ENCODE measurements around the gene FZR1. TPM values are rescaled to one million over a fixed set of nuclear protein-coding genes. Genes with fewer than 3 reads are reported as not detected.

The FZR1 gene
- total and polyA plus RNA-seq, 2 of the 13 experiments (the other 11 are each of a cell fraction or from before 2014, with no cell fraction given), result 29.0 to 30.8 TPM

- DNase-seq (ENCODE audit: low spot score) (no peak), ATAC-seq (no peak), FAIRE-seq (no peak)
- in situ Hi-C loops (cut with HindIII; ENCODE audit: extremely low pct_ligation_motif_present, low pct_unique_long_range_greater_than_20kb) (no loop called here), intact Hi-C loops (cut with micrococcal nuclease; ENCODE audit: unreplicated experiment) (no loop called here)
- POLR2A ChIA-PET, result no interaction called here
- TF ChIP-seq MYC (CRISPR knock-in tag; IDR thresholded peaks at IDR 0.05; ENCODE audit: borderline replicate concordance) (no peak), SNAPC5 (CRISPR knock-in tag; IDR thresholded peaks at IDR 0.05; ENCODE audit: borderline replicate concordance) (no peak), MTERF4 (CRISPR knock-in tag; IDR thresholded peaks at IDR 0.05) (no peak), PRDM4 (CRISPR knock-in tag; IDR thresholded peaks at IDR 0.05; ENCODE audit: borderline replicate concordance) (no peak), TRAFD1 (CRISPR knock-in tag; IDR thresholded peaks at IDR 0.05; ENCODE audit: borderline replicate concordance) (no peak), RNF2 (conservative IDR thresholded peaks at IDR 0.05; ENCODE audit: low read depth) (no peak), ZFP90 (CRISPR knock-in tag; IDR thresholded peaks at IDR 0.05; ENCODE audit: borderline replicate concordance) (no peak), ZBTB1 (CRISPR knock-in tag; IDR thresholded peaks at IDR 0.05; ENCODE audit: borderline replicate concordance) (no peak), ZBTB43 (CRISPR knock-in tag; conservative IDR thresholded peaks at IDR 0.05) (no peak)
- no TSS peak for BruUV-seq (replicated peaks)
- Histone ChIP-seq H2AFZ (ENCODE audit: low read length) (no peak overlapping the region), H3K79me2 (ENCODE audit: insufficient read depth, low read length) (peaks cover 7% of the 10 kb centered on the region), H3K4me2 (ENCODE audit: low read depth, low read length) (no peak overlapping the region), H3K27me3 (ENCODE audit: control insufficient read depth in 1 of 2, insufficient read depth in 2 of 2, low read length in 2 of 2) (no peaks in the 10 kb centered on the region), H3K9ac (ENCODE audit: insufficient read depth, low read depth, low read length) (no peak overlapping the region), H3K4me3 (replicated peaks in 1 of 3; ENCODE audit: insufficient read depth in 1 of 3, low read depth in 2 of 3, low read length in 3 of 3) (no peak overlapping the region), H3K9me3 (ENCODE audit: low read length) (no peaks in the 10 kb centered on the region), H3K27ac (ENCODE audit: extremely low read length, insufficient read depth, low read length) (no peak overlapping the region), H4K20me1 (ENCODE audit: insufficient read depth, low read length) (peaks cover 8% of the 10 kb centered on the region; the same call in 1 of the 2 replicates), H3K36me3 (replicated peaks in 1 of 2; ENCODE audit: control insufficient read depth in 1 of 2, insufficient read depth in 2 of 2, low read length in 2 of 2) (peaks cover 27 to 42% of the 10 kb centered on the region in 2 experiments), H3K4me1 (ENCODE audit: insufficient read depth, low read length) (no peaks in the 10 kb centered on the region)
- 99% methylated on average over 16 of the region's 20 CpGs for WGBS (ENCODE audit: low lambda C conversion rate)
- CTCF ChIA-PET (ENCODE audit: low intra/inter-chr PET ratio, low total read pairs), result no interaction called here
Observed at GRCh38 chr19:3524904-3525451, 18.9 kb downstream of the FZR1 start.

Measured in HepG2 (cell line).